NCI-H1105 treated with DMSO at 0.1 percent for 48 hours (cell line): ENCODE data around the gene CKS2.

Experiments used
- DNase-seq: peaks from one replicate; lab custom pipeline; 2025; lab: John Stamatoyannopoulos, UW

Gene CKS2

GRCh38 chr9:89350988-89351557 is 40.1 kb downstream of the CKS2 start:
- DNase-seq: no peak

DNA sequence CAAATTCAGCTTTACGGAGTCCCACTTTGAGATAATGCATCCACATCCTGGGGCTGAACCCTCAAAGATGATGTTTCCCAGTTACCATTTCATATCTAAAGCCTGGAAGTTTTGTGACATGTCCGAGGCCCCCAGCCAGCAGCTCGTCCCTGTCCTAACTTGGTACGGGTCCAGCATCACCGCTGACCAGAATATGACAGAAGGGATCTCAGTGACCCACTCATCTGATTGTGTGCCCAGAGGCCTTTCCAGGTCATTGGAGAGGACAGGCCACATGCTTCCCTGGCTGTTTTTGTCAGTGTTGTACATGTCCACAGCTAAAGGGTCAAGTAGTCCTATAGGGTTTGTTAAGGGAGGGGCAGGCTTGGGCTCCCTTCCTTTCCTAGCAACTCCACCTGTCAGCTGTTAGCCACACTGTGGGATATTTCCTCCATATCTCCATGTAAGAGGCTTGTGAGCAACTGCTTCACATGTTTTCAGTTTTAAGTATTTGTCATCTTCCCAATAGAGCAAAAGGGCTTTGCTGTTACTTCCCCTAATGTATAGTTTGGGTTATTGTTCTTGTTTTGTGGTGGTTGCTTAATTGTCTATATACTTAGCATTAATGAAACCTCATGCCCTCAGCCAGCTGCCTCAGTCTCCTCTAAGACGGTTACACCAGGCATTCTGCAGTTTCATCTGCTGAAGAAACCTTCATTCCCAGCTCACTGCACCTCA is 40.7 kb downstream of the CKS2 start:
- DNase-seq: no peak

DNA sequence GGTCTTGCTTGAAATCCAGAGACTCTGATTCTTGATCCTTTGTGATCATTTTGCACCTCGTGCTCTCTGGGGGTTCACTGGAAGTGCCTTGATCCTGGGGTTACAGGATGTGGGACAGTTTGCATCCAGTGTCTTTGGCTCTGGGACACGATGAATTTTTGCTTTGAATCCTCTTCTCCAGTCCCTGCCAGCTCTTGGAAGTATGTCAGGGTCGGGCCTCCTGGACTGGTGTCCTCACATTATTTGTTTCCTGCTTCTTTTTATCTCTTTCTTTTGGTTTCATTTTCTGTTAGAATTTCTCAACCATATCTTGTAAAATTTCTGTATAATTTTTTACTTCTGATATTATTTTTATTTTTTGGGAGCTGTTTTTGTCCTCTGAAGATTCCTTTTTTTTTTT is 41.5 kb downstream of the CKS2 start:
- no peak for DNase-seq

DNA sequence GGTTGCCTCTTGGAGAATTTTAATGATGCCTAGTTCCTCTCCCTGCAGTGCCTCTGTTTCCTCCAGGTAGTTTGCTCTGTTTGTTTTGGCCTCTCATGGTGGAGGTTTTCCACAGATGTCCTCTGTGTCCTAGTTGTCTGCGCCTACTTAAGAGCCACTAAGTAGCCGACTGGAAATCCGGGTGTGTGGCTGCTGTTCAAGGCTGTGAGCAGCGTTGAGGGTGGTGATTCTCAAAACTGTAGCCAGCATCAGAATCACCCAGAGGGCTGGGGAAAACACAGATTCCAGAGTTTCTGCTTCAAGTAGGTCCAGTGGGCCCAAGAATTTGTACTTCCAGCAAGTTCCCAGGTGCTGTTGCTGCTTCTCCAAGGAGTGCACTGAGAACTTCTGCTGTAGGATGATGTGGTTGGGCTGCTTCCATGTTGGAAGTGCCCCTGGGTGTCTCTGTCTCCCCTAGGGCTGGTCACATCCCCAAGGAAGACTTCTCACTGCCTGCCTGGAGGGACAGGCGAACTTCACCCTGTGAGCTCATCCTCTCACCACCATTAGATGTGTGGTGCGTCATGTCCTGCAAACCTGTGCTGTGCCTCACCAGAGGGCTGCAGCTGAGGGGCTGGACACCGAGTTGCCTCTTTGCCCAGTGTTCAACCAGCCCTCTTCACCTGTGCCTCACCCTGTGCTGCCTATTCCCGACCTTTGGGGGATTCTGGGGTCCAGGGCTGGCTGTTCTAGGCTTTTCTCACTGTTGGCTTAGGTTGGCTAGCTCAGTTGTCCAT is 42.1 kb downstream of the CKS2 start:
- DNase-seq: no peak

DNA sequence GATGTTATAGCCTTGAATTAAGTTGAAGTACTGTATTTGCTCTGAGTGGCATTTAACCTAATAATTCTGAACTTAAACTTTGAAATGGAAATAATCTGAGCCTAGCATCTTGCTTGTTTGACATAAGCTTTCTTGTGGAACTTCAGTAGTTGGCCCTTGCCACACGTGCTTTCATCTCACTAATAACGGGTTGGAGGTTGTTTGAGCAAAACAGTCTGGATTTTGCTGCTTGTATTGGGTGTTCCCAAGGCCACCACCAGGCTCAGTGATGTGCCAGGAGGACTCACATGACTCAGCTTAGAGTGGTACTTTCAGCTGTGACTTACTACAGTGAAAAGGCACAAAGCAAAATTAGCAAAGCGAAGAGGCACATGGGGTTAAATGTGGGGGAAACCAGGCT is 43.0 kb downstream of the CKS2 start:
- DNase-seq: no peak

DNA sequence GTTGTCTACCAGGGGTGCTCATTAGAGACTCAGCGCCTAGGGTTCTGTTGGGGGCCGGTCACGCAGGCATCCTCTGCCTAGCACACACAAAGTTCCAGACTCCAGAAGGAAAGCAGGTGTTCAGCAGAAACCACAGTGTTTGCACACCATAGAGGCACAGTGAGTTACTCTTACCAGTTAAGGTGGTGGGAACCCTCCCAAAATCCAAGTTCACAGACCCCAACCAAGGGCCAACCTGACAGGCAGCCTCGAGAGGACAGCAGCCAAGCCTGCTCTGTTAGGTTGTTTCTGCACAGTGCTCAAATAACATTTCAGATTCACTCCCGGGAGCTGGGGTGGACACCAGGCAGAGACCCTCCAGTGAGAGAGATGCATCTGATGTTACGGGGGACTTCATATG is 43.5 kb downstream of the CKS2 start:
- no peak for DNase-seq

GRCh38 chr9:89356782-89357181 is 45.8 kb downstream of the CKS2 start:
- no peak for DNase-seq

DNA sequence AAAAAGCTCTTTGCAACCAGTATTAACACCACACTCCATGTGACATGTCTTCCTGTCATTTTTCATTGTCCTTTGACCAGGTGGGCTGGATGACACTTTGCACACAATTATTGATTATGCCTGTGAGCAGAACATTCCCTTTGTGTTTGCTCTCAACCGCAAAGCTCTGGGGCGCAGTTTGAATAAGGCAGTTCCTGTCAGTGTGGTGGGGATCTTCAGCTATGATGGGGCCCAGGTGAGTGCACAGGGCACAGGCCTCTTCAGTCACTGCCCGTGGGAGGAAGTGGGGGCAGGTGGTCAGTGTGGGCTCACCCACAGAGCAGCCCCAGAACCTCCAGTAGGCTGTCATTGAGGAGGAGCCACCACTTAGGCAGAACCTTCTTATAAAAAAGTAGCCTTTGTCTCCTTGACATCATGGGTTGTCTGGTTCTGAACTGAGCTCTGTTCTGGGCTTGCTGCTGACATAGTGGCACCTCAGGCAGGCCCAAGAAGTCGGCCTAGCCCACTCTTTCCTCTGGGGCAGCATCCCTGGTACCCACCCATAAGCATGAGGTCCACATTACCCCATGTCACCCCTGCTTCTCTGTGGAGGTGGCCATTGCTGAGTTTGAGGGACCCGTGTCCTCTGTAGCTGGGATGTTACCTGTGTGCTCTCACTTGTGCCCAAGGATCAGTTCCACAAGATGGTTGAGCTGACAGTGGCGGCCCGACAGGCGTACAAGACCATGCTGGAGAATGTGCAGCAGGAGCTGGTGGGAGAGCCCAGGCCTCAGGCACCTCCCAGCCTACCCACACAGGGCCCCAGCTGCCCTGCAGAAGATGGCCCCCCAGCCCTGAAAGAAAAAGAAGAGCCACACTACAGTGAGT is 46.6 kb downstream of the CKS2 start:
- DNase-seq: no peak

DNA sequence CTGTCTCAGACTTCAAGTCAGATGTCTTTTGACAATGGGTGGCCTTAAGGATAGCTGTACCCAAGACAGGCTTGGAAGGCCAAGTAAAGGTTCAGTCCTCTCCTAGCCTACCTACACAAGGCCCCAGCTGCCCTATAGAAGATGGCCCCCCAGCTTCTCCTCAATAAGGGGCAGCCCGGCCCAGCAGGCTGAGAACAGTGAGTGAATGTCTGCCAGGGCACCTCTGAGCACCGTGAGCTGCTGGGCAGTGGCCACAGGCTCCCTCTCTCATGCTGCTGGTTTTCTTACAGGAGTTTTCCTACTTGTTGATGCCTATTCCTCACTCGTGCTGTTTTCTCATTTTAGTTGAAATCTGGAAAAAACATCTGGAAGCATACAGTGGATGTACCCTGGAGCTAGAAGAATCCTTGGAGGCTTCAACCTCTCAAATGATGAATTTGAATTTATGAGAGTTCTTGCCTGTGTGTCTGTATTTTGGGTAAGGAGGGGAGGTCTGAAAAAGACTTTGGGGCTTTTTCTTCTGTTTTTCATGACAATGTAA is 47.5 kb downstream of the CKS2 start:
- DNase-seq: no peak

- peak; percentile 77 for DNase-seq
Observed at GRCh38 chr9:89358985-89359384, 48.0 kb downstream of the CKS2 start.

DNA sequence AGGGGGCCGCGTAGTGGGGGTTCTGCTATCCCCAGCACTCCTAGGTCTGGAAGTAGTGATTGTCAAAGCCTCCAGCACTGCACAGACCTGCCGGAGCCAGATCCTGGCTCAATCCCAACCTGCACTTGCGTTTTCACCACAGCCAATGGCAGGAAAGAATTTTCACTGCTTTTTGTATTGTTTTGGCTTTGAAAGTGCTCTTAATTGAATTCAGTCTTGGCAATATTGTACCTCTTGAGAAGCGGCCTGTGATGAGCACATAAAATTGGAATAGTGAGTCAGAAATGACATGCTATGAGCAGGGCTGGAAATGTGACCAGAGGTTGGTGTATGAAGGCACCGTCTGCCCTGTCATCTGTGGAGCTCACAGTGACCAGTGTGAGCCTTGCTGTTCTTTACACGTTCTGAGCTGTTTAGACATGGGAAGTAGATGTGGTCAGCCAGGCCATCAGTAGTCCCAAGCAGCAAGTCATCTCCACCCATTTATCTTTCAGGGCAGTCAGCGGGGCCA is 48.8 kb downstream of the CKS2 start:
- DNase-seq: peak; percentile 95

GRCh38 chr9:89360465-89360864 is 49.5 kb downstream of the CKS2 start:
- peak; percentile 59 for DNase-seq

DNA sequence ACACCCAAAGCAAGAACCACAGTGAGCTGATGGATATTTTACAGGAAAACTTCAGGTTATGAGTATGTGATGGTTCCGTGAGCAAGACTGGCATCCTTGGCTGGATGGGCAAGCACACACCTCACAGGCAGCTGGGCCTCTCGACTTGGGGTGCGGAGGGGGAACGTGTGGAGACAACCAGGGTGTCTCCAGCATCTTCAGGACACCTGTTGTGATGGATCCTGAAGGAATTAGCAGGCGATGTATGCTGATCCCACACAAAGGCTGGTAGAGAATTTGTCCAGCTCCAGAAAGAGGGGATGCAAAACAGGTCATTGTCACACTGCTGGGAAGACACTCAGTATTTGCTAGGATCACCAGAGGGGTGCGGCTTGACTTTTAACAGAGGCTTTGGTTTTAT is 50.0 kb downstream of the CKS2 start:
- DNase-seq: no peak

DNA sequence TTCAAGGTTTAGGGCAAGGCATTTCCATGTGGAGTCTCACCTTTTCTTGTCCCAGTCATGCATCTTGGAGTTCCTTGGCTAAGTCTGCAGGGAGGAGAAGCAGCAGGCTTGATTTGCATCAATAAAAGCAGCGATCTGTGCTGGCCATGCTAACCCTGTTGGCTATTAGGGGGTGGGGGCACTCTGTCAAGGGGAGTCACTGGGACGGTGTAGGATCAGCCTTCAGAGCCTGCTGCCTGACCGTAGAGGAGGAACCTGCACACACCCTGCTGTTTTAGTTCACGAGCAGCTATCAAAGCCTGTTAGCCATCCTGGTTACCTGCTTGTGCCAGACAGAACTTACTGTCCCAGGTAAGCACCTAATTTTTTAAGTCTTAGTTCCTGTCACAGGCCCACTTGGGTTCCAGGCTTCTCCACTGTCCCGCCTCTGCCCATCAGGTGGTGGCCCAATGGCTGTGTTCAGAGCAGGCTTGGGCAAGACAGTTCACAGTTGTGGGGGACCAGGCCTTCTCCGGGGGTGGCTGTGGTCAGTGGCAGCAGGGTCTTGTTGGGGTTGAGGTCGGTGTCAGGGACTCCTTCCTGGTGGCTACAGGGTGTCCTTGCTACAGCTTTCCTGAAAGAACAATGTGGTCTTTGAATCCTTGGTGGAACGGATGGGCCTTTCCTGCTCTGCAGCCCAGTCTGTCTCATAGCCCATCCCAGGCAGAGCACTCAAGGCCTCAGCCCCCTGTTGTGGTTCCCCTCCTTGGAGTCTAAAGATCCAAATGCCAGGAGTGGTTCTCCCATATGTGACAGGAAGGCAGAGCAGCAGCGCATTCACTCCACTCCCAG is 51.0 kb downstream of the CKS2 start:
- DNase-seq: no peak

DNA sequence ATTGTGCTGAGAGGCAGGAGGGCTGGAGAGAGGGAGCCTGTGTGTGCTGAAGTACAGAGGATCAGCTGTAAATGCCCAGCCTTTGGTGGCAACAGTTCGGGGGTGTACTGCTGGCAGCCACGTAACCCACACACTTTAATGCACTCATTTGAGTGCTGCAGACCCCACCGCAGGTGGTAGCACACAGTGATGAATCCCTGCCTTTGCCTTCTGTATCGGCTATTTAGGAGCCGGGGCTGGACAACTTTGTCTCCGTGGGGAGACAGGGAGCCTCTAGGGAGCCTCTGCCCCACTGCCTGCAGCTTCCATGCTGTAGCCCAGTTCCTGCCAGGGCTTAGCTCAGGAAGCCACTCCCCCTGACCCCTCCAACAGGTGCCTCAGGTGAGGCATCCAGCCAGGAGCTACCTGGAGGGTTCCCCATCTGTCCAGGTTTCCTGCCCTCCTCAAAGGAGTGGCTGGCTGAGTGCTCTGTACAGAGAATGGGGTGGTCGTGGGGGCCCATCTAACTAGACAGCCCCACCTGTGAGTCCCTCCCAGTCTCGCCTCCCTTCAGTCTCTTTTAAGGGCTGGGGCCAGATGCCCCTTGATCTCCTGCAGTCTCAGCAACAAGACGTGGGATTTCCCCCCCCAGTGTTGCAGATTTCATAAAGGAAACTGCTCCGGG is 51.8 kb downstream of the CKS2 start:
- no peak for DNase-seq

DNA sequence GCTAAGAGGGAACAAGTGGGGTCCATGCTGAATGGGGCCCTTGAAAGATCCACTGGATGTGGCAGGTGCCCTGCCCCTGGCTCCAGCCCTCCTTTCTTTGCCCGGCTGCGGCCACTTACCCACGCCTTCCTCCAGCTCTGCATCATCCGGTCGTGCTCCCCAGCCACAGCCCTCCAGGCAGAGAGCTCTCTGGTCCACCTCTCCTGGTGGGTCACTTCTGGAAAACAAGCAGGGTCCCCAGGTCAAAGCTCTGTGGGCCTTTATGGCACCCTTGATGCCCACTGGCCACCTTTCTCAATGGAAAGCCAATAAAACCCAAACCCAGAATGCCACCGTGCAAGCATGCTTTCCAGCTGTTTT is 52.3 kb downstream of the CKS2 start:
- no peak for DNase-seq

- DNase-seq: no peak
Observed at GRCh38 chr9:89363921-89364665, 53.1 kb downstream of the CKS2 start.

GRCh38 chr9:89364666-89365531 is 53.9 kb downstream of the CKS2 start:
- DNase-seq: no peak

- no peak for DNase-seq
Observed at GRCh38 chr9:89365532-89365912, 54.5 kb downstream of the CKS2 start.
